GM18526 (cell line): ENCODE results near the gene DENND6B.
A peak's percentile ranks its signal among the peaks of the same experiment; 100 is the strongest.

Source experiments
- POLR2A ChIP-seq: IDR thresholded peaks from 3 replicates; pipeline ENCODE4 v1.6.1; 2011; ENCODE audit not compliant: insufficient read length; ENCODE audit errors: extremely low read depth

The DENND6B gene

GRCh38 chr22:50320116-50320515, 6.7 kb downstream of the DENND6B start:
- TF ChIP-seq POLR2A: no peak

DNA sequence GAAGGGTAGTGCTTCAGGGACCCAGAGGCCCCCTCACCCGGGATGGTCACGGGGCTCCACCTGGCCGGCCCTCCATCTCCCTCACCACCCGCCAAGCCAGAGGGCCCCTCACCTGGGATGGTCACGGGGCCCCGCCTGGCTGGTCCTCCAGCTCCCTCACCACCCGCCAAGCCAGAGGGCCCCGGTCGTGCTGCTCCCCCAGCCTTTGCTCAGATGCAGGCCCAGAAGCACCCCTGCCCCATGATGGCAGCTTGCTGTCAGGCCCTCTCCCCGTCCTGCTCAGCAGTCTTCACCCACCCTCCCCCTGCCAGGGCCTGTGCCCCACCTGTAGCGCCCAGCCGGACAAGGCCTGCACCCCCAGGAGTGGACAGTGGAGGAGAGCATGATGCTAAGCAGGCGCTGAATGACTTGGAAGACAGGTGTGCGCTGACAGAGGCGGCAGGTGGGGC, 7.3 kb downstream of the DENND6B start:
- TF ChIP-seq POLR2A: no peak

DNA sequence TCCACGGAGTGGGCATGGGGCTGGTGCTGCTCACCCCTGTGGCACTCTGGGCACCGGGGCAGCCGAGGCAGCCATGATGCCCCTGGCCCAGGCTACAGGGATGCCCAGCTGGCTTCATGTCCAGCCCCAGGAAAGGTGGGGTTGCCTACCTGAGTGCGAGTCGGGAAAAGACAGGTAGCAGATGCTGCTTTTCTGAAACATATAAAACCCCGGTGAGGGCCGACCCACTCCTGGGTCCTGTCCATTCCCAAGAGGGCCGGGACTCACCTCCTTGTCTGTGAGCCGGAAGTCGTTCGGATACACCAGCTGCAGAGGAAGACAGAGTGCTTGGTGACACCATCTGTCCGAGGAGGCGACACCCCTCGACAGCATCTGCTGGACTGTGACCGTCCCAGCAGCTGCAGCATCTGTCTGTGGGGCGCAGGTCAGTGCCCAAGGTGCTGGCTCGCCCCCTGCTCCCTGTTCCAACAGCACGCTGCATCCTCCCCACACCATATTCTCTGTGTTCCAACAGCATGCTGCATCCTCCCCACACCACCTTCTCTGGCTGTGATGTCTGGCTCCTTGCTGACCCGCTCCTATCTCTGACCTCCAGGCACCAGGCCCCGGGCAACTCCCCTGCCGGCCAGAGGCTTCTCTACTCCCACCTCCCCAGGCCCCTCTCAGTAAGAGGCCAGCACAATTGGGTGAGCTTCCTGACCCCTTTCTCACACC, 8.0 kb downstream of the DENND6B start:
- no peak for TF ChIP-seq POLR2A

GRCh38 chr22:50318356-50318697, 8.5 kb downstream of the DENND6B start:
- TF ChIP-seq POLR2A: no peak

GRCh38 chr22:50317674-50318073, 9.1 kb downstream of the DENND6B start:
- no peak for TF ChIP-seq POLR2A

- TF ChIP-seq POLR2A: no peak
Measured at GRCh38 chr22:50317178-50317577, 9.6 kb downstream of the DENND6B start.

DNA sequence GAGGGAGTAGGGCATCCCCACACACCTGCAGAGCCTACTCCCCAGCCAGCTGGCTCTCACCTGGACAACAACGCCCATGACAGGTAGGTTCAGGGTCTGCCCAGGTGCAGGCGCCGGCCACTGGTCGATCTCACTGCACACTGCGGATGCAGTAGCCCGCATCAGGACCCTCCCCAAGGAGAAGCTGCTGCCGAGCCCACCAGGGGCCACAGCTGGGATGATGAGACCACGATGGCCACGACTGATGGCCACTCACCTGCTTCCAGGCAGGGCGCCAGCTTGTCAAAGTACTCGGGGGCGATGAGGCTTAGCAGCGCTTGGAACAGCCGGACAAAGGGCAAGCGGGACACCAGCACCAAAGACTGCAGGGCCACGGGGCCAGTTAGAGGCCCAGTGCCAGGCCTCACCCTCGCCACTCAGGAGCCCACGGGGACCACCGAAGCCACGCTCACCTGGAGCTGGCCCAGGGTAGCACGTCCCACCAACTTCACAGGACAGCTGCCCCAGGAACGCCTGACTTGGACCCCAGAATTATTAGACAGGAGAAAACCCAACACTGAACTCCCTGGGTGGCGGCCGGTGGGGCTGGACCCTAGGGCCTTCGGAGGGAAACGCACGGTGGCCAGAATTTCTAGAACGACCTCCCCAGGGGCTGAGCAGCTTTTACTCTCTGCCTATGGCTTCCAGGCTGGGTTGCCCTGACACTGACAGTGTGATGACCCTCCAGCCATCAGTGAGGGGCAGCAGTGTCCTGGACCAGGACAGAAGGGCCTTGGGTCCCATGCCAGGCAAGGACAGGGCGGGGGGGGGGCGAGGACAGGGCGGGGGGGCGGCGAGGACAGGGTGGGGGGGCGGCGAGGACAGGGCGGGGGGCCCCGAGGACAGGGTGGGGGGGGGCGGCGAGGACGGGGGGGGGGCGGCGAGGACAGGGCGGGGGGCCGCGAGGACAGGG, 10.4 kb downstream of the DENND6B start:
- TF ChIP-seq POLR2A: no peak

DNA sequence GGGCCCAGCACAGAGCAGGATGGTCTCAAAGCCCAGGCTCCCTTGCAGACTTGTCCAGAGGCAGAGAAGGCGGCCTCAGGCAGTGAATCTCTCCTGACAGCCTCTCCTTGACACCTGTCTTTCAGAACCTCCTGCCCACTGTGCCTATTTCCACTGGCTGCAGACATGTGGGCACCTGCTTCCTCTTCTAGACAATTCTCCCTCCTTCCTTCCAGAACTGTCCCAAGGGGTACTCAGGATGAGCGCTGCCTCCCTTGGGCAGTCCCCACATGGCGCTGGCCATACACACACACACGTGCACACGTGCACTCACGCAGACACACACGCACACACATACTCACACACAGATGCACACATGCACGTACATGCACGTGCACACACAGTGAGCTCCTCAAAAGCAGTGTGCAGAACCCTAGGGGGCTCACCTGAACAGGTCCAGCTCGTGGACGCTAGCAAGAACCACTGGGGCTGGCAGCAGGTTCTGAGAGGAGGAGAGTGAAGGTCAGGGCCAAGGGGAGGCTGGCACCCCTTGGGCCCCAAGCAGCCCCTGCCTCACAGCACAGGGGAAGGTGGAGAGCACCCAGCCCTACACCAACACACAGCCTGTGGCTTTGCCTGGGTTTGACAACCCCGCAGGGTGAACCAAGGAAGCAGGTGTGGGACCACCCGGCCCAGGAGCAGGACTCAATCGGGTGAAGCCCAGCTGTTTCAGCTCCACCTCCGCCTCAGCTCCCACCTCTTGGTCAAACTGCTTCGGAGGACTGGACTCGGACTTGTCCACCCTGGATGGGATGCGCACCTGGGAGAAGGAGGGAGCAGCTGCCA, 11.3 kb downstream of the DENND6B start:
- no peak for TF ChIP-seq POLR2A

- TF ChIP-seq POLR2A: peak; percentile 65
Measured at GRCh38 chr22:50314455-50315288, 12.1 kb downstream of the DENND6B start.

DNA sequence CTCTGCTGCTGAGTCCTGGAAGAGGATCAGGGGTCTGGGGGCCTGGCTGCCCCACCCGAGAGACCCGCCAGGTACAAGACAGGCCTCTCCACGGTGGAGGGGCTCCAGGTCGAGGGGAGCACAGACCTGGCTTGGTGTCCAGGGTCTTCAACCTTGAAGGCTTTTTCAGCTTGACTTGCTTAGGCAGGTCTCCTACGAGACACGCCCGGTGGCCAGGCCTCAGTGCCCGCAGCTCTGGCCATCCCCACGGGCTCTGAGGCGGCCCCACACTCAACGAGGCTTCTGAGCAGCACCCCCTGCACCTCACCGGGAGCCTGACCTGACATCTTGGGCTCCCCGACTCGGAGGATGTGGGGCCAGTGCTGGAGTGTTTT, 12.7 kb downstream of the DENND6B start:
- TF ChIP-seq POLR2A: no peak

DNA sequence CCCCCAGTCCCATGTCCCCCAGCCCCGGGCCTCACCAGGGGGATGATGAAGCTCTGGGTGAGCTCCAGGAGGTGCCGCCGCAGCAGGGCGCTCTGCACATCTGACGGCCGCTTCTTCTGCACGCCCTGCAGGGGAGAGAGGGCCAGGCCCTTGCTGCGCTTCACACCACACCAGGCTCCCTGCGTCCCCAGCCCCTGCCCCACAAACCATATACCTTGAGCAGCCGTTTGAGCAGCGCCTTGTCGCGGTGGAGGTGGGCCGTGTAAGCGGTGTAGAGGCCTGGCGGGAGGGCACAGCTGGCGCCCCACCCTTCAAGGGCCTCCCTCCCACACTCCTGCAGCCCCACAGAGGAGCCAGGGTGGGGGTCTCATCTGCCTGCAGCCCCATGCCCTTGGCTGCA, 13.2 kb downstream of the DENND6B start:
- no peak for TF ChIP-seq POLR2A

DNA sequence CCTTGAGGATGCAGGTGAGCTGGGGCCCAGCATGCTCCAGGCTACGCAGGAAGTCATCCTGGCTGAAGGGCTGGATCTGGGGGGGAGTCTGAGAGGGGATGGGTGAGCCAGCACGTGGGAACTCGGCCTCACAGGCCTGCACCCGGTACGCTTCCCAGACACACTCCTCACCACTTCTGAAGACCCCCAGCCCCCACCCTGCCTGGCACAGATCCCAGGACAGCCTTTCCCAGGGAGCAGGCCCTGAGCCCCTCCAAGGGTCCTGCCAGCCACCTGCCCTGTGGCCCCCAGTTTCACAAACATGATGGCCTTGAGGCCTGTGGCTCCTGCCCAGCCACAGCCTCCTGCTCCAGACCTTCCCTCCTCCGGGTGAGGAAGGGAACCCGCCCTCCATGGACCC, 13.8 kb downstream of the DENND6B start:
- TF ChIP-seq POLR2A: no peak

DNA sequence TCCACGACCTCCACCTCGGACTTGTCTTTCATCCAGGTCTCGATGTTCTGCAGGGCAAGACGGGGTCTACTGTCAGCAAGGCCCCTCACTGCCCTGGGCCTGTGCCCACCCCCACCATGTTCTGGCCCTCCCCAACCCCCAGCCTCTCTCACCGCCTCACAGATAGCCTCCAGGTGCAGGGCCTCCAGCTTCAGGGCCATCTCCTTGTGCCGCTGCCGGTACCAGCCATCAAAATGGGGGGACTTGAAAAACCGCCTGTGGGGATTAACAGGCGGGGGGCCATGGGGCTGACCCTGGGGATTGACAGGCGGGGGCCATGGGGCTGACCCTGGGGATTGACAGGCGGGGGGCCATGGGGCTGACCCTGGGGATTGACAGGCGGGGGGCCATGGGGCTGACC, 14.4 kb downstream of the DENND6B start:
- TF ChIP-seq POLR2A: no peak

- no peak for TF ChIP-seq POLR2A
Measured at GRCh38 chr22:50311606-50312351, 15.0 kb downstream of the DENND6B start.
